ENCODE data around the gene TTLL9. TPM values are rescaled to one million over a fixed set of nuclear protein-coding genes. Genes with fewer than 3 reads are reported as not detected.

Gene TTLL9
- total and polyA plus RNA-seq, 2 of the 13 experiments (the other 11 are each of a cell fraction or from before 2014, with no cell fraction given): not detected

GRCh38 chr20:31861385-31862156, 8.9 kb upstream of the TTLL9 start (continued):
- TF ChIP-seq RXRA (CRISPR knock-in tag; IDR thresholded peaks at IDR 0.05) (peak; percentile 45; the same call in 1 of the 2 replicates), ATAD3A (CRISPR knock-in tag; IDR thresholded peaks at IDR 0.05) (0 out of 2 replicates have a peak, but pooled peaks have one; percentile 21), FOXO1 (CRISPR knock-in tag; IDR thresholded peaks at IDR 0.05) (0 out of 2 replicates have a peak, but pooled peaks have one; percentile 9), NBN (conservative IDR thresholded peaks at IDR 0.05) (no peak), DR1 (CRISPR knock-in tag; IDR thresholded peaks at IDR 0.05) (no peak), NFKB2 (CRISPR knock-in tag; IDR thresholded peaks at IDR 0.05; ENCODE audit: borderline replicate concordance) (no peak), RNF2 (conservative IDR thresholded peaks at IDR 0.05; ENCODE audit: low read depth) (peak; percentile 69; the same call in 1 of the 2 replicates), CENPBD1 (CRISPR knock-in tag; IDR thresholded peaks at IDR 0.05; ENCODE audit: borderline replicate concordance, low read depth) (no peak), ZSCAN31 (CRISPR knock-in tag; IDR thresholded peaks at IDR 0.05; ENCODE audit: low read depth) (peak; percentile 44; the same call in 1 of the 2 replicates), ATF2 (CRISPR knock-in tag; IDR thresholded peaks at IDR 0.05) (0 out of 2 replicates have a peak, but pooled peaks have one; percentile 25), SPEN (CRISPR knock-in tag; IDR thresholded peaks at IDR 0.05; ENCODE audit: low read depth) (peak; percentile 59), KDM2A (CRISPR knock-in tag; IDR thresholded peaks at IDR 0.05; ENCODE audit: borderline replicate concordance, low read depth) (peak; percentile 63; the same call in 1 of the 2 replicates), MAF1 (CRISPR knock-in tag; IDR thresholded peaks at IDR 0.05; ENCODE audit: borderline replicate concordance) (no peak), ZNF550 (CRISPR knock-in tag; IDR thresholded peaks at IDR 0.05; ENCODE audit: borderline replicate concordance) (no peak)
- TF ChIP-seq, protein P1, sequence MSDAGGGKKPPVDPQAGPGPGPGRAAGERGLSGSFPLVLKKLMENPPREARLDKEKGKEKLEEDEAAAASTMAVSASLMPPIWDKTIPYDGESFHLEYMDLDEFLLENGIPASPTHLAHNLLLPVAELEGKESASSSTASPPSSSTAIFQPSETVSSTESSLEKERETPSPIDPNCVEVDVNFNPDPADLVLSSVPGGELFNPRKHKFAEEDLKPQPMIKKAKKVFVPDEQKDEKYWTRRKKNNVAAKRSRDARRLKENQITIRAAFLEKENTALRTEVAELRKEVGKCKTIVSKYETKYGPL (CRISPR knock-in tag; IDR thresholded peaks at IDR 0.05): no peak
- TF ChIP-seq, protein P2, sequence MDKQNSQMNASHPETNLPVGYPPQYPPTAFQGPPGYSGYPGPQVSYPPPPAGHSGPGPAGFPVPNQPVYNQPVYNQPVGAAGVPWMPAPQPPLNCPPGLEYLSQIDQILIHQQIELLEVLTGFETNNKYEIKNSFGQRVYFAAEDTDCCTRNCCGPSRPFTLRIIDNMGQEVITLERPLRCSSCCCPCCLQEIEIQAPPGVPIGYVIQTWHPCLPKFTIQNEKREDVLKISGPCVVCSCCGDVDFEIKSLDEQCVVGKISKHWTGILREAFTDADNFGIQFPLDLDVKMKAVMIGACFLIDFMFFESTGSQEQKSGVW (CRISPR knock-in tag; IDR thresholded peaks at IDR 0.05; ENCODE audit: borderline replicate concordance): no peak
- TF ChIP-seq, protein P3, sequence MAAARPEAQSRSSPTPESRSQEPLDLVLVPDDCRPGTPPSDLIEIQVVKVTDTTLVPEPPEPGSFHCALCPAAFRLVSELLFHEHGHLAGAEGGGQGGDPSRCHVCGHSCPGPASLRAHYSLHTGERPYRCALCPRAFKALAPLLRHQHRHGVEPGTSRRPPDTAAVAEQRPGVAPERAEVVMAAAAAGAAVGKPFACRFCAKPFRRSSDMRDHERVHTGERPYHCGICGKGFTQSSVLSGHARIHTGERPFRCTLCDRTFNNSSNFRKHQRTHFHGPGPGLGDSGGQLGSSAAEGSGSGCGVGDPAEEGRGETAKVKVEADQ (CRISPR knock-in tag; IDR thresholded peaks at IDR 0.05; ENCODE audit: borderline replicate concordance): peak; percentile 59; the same call in 1 of the 2 replicates
- TF ChIP-seq, protein P4, sequence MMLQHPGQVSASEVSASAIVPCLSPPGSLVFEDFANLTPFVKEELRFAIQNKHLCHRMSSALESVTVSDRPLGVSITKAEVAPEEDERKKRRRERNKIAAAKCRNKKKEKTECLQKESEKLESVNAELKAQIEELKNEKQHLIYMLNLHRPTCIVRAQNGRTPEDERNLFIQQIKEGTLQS (CRISPR knock-in tag; IDR thresholded peaks at IDR 0.05): no peak

All from HepG2 (cell line).